HG02571 (cell line): Measurements from ENCODE around the gene SPRING1.
"Not testable (repeated sequence)": the region's sequence is repeated elsewhere in the genome, so short reads cannot be mapped to it uniquely, and the experiment has no call there.

Source experiments
- ATAC-seq: cut with Tn5 transposase; IDR thresholded peaks from one replicate; pipeline ENCODE4 v1.9.1; 2021; ENCODE audit warnings: mild to moderate bottlenecking, moderate library complexity; ENCODE audit not compliant: unreplicated experiment

The SPRING1 gene

GRCh38 chr12:116742787-116743186 is 4.9 kb upstream of the SPRING1 start:
- ATAC-seq = not testable (repeated sequence)

GRCh38 chr12:116739381-116739887 is 1.6 kb upstream of the SPRING1 start:
- ATAC-seq = no peak

- ATAC-seq = no peak
These were observed 701 bp downstream of the SPRING1 start for GRCh38 chr12:116736962-116737773.

GRCh38 chr12:116735951-116736599 is 1.8 kb downstream of the SPRING1 start:
- ATAC-seq = no peak

GRCh38 chr12:116735084-116735483 is 2.8 kb downstream of the SPRING1 start:
- no peak for ATAC-seq

- ATAC-seq = no peak
These were observed 3.6 kb downstream of the SPRING1 start for GRCh38 chr12:116734156-116734768.

GRCh38 chr12:116731801-116732200 is 6.1 kb downstream of the SPRING1 start:
- ATAC-seq = no peak

- no peak for ATAC-seq
These were observed 10.0 kb downstream of the SPRING1 start for GRCh38 chr12:116727891-116728290.

GRCh38 chr12:116727261-116727660 is 10.6 kb downstream of the SPRING1 start:
- ATAC-seq = no peak

GRCh38 chr12:116726694-116727093 is 11.2 kb downstream of the SPRING1 start:
- ATAC-seq = no peak

GRCh38 chr12:116722245-116722644 is 15.6 kb downstream of the SPRING1 start:
- no peak for ATAC-seq

- no peak for ATAC-seq
These were observed 17.9 kb downstream of the SPRING1 start for GRCh38 chr12:116719731-116720528.

- ATAC-seq = no peak
These were observed 19.0 kb downstream of the SPRING1 start for GRCh38 chr12:116718655-116719454.

- ATAC-seq = no peak
These were observed 20.1 kb downstream of the SPRING1 start for GRCh38 chr12:116717466-116718437.

- no peak for ATAC-seq
These were observed 23.7 kb downstream of the SPRING1 start for GRCh38 chr12:116714175-116714574.

GRCh38 chr12:116713527-116713926 is 24.3 kb downstream of the SPRING1 start:
- ATAC-seq = no peak

GRCh38 chr12:116712458-116713303 is 25.2 kb downstream of the SPRING1 start:
- no peak for ATAC-seq
